H1 (cell line): Measurements from ENCODE around the gene ZMIZ1. TPM values are rescaled to one million over a fixed set of nuclear protein-coding genes. Genes with fewer than 3 reads are reported as not detected.

Experiments used
- CTCF ChIA-PET: fragments of 300-600 bp; sonication (Branson Sonifier 250); formaldehyde crosslinking; loops from one replicate; lab custom pipeline; 2021; ENCODE audit not compliant: partially characterized antibody; lab: Charles Lee
- POLR2A ChIA-PET: fragments of 300-600 bp; sonication (Branson Sonifier 250); formaldehyde crosslinking; loops from one replicate; lab custom pipeline; 2021; ENCODE audit warnings: inconsistent platforms; ENCODE audit not compliant: partially characterized antibody; lab: Charles Lee
- DNase-seq, 2 experiments: peaks; one replicate each; pipeline versions ENCODE4 v3.0.0 to v3.0.0-alpha.2; 2010 to 2022; ENCODE audit warnings: low spot score in 2 of 2, low read depth in 1 of 2, mixed read lengths in 1 of 2
- FAIRE-seq: peaks from 2 replicates; lab custom pipeline; 2011; peaks lifted over from hg19 to GRCh38; lab: Jason Lieb, UNC
- H2AFZ ChIP-seq: 2 replicates; pipeline ENCODE4 v1.8.1; 2012; ENCODE audit warnings: low read length, inconsistent platforms
- H2AK5ac ChIP-seq: 2 replicates; pipeline ENCODE4 v1.6.1; 2013; ENCODE audit warnings: low read depth, low read length
- H2BK120ac ChIP-seq: replicated peaks from 2 replicates; pipeline ENCODE3; 2013; ENCODE audit warnings: low read depth, low read length, inconsistent platforms
- H2BK12ac ChIP-seq: 2 replicates; pipeline ENCODE4 v1.6.1; 2013; ENCODE audit warnings: low read depth, low read length
- H2BK15ac ChIP-seq: 2 replicates; pipeline ENCODE4 v1.6.1; 2013; ENCODE audit warnings: low read length
- H2BK20ac ChIP-seq: 2 replicates; pipeline ENCODE4 v1.6.1; 2013; ENCODE audit warnings: low read length
- H2BK5ac ChIP-seq: 2 replicates; pipeline ENCODE4 v1.6.1; 2013; ENCODE audit warnings: low read depth, low read length
- H3K14ac ChIP-seq: 2 replicates; pipeline ENCODE4 v1.6.1; 2013; ENCODE audit warnings: inconsistent platforms; ENCODE audit not compliant: insufficient read length
- H3K18ac ChIP-seq: 2 replicates; pipeline ENCODE4 v1.6.1; 2013; ENCODE audit warnings: low read length; ENCODE audit errors: extremely low read depth
- H3K23ac ChIP-seq: 2 replicates; pipeline ENCODE4 v1.6.1; 2013; ENCODE audit warnings: inconsistent platforms; ENCODE audit not compliant: insufficient read length
- H3K23me2 ChIP-seq: 2 replicates; pipeline ENCODE4 v1.6.1; 2013; ENCODE audit warnings: low read depth, low read length
- H3K27ac ChIP-seq: 2 replicates; pipeline ENCODE4 v1.6.1; 2011; ENCODE audit warnings: low read depth, low read length, inconsistent platforms
- H3K27me3 ChIP-seq, 4 experiments: replicated peaks in 1 of 4; 1 replicate in 1 of 4; 2 replicates in 3 of 4; pipeline versions ENCODE4 v1.6.1 to v1.8.1; 2011 to 2013; ENCODE audit warnings: low read length in 3 of 4, mild to moderate bottlenecking in 3 of 4, inconsistent platforms in 2 of 4, mixed read lengths in 2 of 4, moderate library complexity in 1 of 4; ENCODE audit not compliant: control insufficient read depth in 3 of 4, insufficient read depth in 3 of 4; ENCODE audit errors: extremely low read depth in 1 of 4
- H3K36me3 ChIP-seq, 4 experiments: 2 replicates each; pipeline versions ENCODE4 v1.6.1 to v1.8.1; 2011 to 2013; ENCODE audit warnings: mild to moderate bottlenecking in 4 of 4, low read length in 3 of 4, moderate library complexity in 2 of 4, control low read depth in 1 of 4, inconsistent platforms in 1 of 4; ENCODE audit not compliant: insufficient read depth in 4 of 4, control insufficient read depth in 2 of 4
- H3K4ac ChIP-seq: replicated peaks from 2 replicates; pipeline ENCODE3; 2013; ENCODE audit warnings: low read length, low read depth, mixed read lengths, inconsistent platforms; ENCODE audit not compliant: insufficient read length
- H3K4me1 ChIP-seq, 4 experiments: replicated peaks in 1 of 4; 1 replicate in 1 of 4; 2 replicates in 3 of 4; pipeline versions ENCODE4 v1.6.1 to v1.8.1; 2011 to 2013; ENCODE audit warnings: low read length in 3 of 4, inconsistent platforms in 2 of 4, mixed read lengths in 1 of 4; ENCODE audit not compliant: insufficient read depth in 4 of 4, control insufficient read depth in 3 of 4
- H3K4me2 ChIP-seq, 2 experiments: 2 replicates each; pipeline versions ENCODE4 v1.6.1 to v1.8.1; 2011 to 2013; ENCODE audit warnings: low read depth in 2 of 2, low read length in 2 of 2, control low read depth in 1 of 2, inconsistent platforms in 1 of 2, mild to moderate bottlenecking in 1 of 2; ENCODE audit not compliant: insufficient read depth in 1 of 2
- H3K4me3 ChIP-seq, 4 experiments: fragments of 200-600, 300-600 bp in 1 of 4; sonication (generic), shearing (Covaris generic), sonication (Bioruptor Twin) in 1 of 4; 2 replicates each; pipeline versions ENCODE4 v1.5.1 to v1.8.1; 2011 to 2016; ENCODE audit warnings: low read length in 4 of 4, low read depth in 3 of 4, control low read depth in 2 of 4, inconsistent platforms in 2 of 4, mild to moderate bottlenecking in 2 of 4, mixed read lengths in 1 of 4, moderate library complexity in 1 of 4; ENCODE audit not compliant: insufficient read depth in 2 of 4; ENCODE audit errors: extremely low read depth in 1 of 4
- H3K56ac ChIP-seq: replicated peaks from 2 replicates; pipeline ENCODE3; 2013; ENCODE audit warnings: low read depth, mild to moderate bottlenecking, mixed read lengths, low read length, inconsistent platforms; ENCODE audit not compliant: insufficient read length
- H3K79me1 ChIP-seq: 2 replicates; pipeline ENCODE4 v1.6.1; 2013; ENCODE audit warnings: low read depth, low read length, control low read depth
- H3K79me2 ChIP-seq, 2 experiments: 2 replicates each; pipeline versions ENCODE4 v1.6.1 to v1.8.1; 2012 to 2013; ENCODE audit warnings: low read length in 2 of 2, mild to moderate bottlenecking in 2 of 2, inconsistent platforms in 1 of 2; ENCODE audit not compliant: insufficient read depth in 2 of 2, control insufficient read depth in 1 of 2
- H3K9ac ChIP-seq, 4 experiments: replicated peaks in 1 of 4; 1 replicate in 1 of 4; 2 replicates in 3 of 4; pipeline versions ENCODE4 v1.6.1 to v1.8.1; 2011 to 2013; ENCODE audit warnings: low read depth in 3 of 4, low read length in 3 of 4, control low read depth in 2 of 4, mild to moderate bottlenecking in 2 of 4, moderate library complexity in 2 of 4, inconsistent platforms in 1 of 4; ENCODE audit errors: extremely low read depth in 1 of 4
- H3K9me3 ChIP-seq, 2 experiments: 2 replicates each; pipeline versions ENCODE4 v1.6.1 to v1.8.1; 2012 to 2013; ENCODE audit warnings: mild to moderate bottlenecking in 2 of 2, moderate library complexity in 2 of 2, control low read depth in 1 of 2, inconsistent platforms in 1 of 2, low read depth in 1 of 2, low read length in 1 of 2, mixed read lengths in 1 of 2; ENCODE audit not compliant: insufficient read depth in 2 of 2
- H4K20me1 ChIP-seq, 2 experiments: replicated peaks in 1 of 2; 2 replicates each; pipeline versions ENCODE3 to v1.8.1; 2011 to 2013; ENCODE audit warnings: inconsistent platforms in 2 of 2, low read length in 2 of 2, mild to moderate bottlenecking in 1 of 2; ENCODE audit not compliant: insufficient read depth in 2 of 2, control insufficient read depth in 1 of 2
- H4K5ac ChIP-seq: 2 replicates; pipeline ENCODE4 v1.6.1; 2013; ENCODE audit warnings: low read length, low read depth, mixed read lengths, inconsistent platforms; ENCODE audit not compliant: insufficient read length
- H4K8ac ChIP-seq: 2 replicates; pipeline ENCODE4 v1.8.0; 2013; ENCODE audit warnings: mild to moderate bottlenecking, moderate library complexity, low read length, inconsistent platforms; ENCODE audit not compliant: insufficient read depth; ENCODE audit errors: extremely low read depth
- H4K91ac ChIP-seq: replicated peaks from 2 replicates; pipeline ENCODE3; 2013; ENCODE audit warnings: low read length, mixed read lengths, inconsistent platforms; ENCODE audit not compliant: insufficient read length
- CBX5 ChIP-seq: fragments of 300-800, 300-1000 bp; sonication (generic); IDR thresholded peaks from 2 replicates; pipeline ENCODE4 v1.7.1; 2016; ENCODE audit warnings: antibody characterized with exemption, low read length, low read depth
- HDAC6 ChIP-seq: IDR thresholded peaks from one replicate; pipeline ENCODE4 v1.7.1; 2012; ENCODE audit warnings: low read depth, mild to moderate bottlenecking, inconsistent platforms, low read length, moderate library complexity
- NANOG ChIP-seq: IDR thresholded peaks from 2 replicates; pipeline ENCODE4 v1.6.1; 2011; ENCODE audit warnings: low read length, low read depth, mild to moderate bottlenecking, inconsistent platforms; ENCODE audit not compliant: insufficient read depth, poor library complexity, severe bottlenecking
- SIRT6 ChIP-seq: IDR thresholded peaks from one replicate; pipeline ENCODE4 v1.7.1; 2012; ENCODE audit warnings: low read length, inconsistent platforms
- SP2 ChIP-seq: IDR thresholded peaks from 2 replicates; pipeline ENCODE4 v1.6.1; 2012; ENCODE audit warnings: mild to moderate bottlenecking, low read length, inconsistent platforms
- SRF ChIP-seq: IDR thresholded peaks from 2 replicates; pipeline ENCODE4 v1.6.1; 2011; ENCODE audit warnings: mild to moderate bottlenecking, low read depth, low read length, moderate library complexity
- TAF7 ChIP-seq: optimal IDR thresholded peaks from 2 replicates; pipeline ENCODE3; 2011; ENCODE audit warnings: low read depth, mild to moderate bottlenecking, inconsistent platforms, low read length, moderate library complexity, borderline replicate concordance
- WGBS, 2 experiments: shearing (Covaris generic) in 1 of 2; methylation state at CpG; one replicate each; pipeline versions ENCODE4 v1.1.6 to v1.1.7; 2013 to 2015; ENCODE audit warnings: low lambda C conversion rate in 2 of 2, mixed read lengths in 2 of 2, inconsistent platforms in 1 of 2, low coverage in 1 of 2, missing lambda C conversion rate in 1 of 2; ENCODE audit not compliant: insufficient replicate concordance in 2 of 2, insufficient coverage in 1 of 2, insufficient read length in 1 of 2; ENCODE audit errors: extremely low coverage in 1 of 2, missing lambda C conversion rate in 1 of 2; 5-methylcytosine and 5-hydroxymethylcytosine counted together
- polyA plus RNA-seq, 7 experiments: library from polyadenylated mRNA; depleted of rRNA in 3 of 7; stranded (reverse) in 5 of 7; unstranded in 2 of 7; fragments of >200 nt in 5 of 7; fragments of 200-250 nt in 2 of 7; gene quantifications; 1 replicate in 5 of 7; 2 replicates in 1 of 7; 4 replicates in 1 of 7; pipeline versions ENCODE4 v1.2.1 to v1.2.3, GENCODE V29; 2011 to 2013; ENCODE audit warnings: missing spikeins in 2 of 7, mixed read lengths in 2 of 7
- total RNA-seq: library from RNA; stranded (reverse); fragmentation: NEBNext Ultra II Directional; extraction: Animal tissue kit (Norgen Biotek cat#: 25700); gene quantifications from 2 replicates; pipeline ENCODE4 v1.2.1, GENCODE V29; 2021
- TF ChIP-seq, protein P1 (sequence below): IDR thresholded peaks from 2 replicates; pipeline ENCODE4 v1.6.1; 2012; ENCODE audit warnings: low read length, inconsistent platforms
- TF ChIP-seq, protein P2 (sequence below): IDR thresholded peaks from 2 replicates; pipeline ENCODE4 v1.6.1; 2012; ENCODE audit warnings: inconsistent platforms
- TF ChIP-seq, protein P3 (sequence below): IDR thresholded peaks from 2 replicates; pipeline ENCODE4 v1.6.1; 2012; ENCODE audit warnings: inconsistent platforms

ZMIZ1 gene
- total and polyA plus RNA-seq, 2 of the 8 experiments (the other 6 are each of a cell fraction or from before 2014, with no cell fraction given): 8.1 to 28.0 TPM

DNA sequence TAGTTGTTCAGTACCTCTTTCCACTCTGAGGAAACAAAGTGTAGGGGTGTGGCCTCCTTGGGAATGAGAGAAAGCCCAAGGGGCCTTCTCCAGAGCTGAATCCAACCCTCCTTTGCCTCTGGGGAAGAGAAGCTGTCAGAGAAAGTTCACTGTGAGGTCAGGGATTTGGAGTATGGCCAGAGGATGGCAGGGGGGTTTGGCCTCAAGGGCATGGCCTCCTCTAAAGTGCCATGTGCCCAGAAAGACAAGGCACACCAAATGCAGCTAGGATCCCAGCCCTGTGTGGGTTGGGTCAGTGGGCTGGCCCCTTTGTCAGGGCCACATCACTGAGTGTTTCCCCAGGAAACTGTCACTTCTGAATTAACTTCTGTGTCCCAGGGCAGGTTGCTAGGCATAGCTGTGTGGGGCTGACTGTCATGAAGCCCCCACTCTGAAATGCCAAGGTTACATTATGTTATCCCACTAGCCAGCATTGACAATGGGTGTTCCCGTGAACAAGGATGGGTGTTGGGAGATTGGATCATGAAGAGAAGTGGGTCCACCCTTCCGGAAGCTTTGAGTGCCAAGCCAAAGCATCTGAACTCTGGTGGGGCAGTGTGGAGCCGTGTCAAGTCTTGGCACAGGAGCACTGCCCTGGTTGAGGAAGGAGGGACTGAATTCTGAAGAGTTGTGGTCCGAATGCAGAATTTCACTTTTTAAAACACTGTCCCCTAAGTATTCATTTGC is 123.3 kb downstream of the ZMIZ1 start:
- CTCF ChIA-PET: interaction anchor here (0.9 to 14.8 kb wide), 6 partner anchors 22 to 365 kb away, joined by 3 to 396 read pairs (median 4); no protein-coding TSS in a partner anchor
- no peaks in the 10 kb centered on the region; a peak in 1 of 4 replicates for H3K79me2 ChIP-seq
- TF ChIP-seq SRF (no peak), HDAC6 (no peak), NANOG (no peak), SIRT6 (no peak), TAF7 (no peak), SP2 (no peak), CBX5 (no peak)
- TF ChIP-seq, protein P1, sequence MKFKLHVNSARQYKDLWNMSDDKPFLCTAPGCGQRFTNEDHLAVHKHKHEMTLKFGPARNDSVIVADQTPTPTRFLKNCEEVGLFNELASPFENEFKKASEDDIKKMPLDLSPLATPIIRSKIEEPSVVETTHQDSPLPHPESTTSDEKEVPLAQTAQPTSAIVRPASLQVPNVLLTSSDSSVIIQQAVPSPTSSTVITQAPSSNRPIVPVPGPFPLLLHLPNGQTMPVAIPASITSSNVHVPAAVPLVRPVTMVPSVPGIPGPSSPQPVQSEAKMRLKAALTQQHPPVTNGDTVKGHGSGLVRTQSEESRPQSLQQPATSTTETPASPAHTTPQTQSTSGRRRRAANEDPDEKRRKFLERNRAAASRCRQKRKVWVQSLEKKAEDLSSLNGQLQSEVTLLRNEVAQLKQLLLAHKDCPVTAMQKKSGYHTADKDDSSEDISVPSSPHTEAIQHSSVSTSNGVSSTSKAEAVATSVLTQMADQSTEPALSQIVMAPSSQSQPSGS: no peak
- TF ChIP-seq, protein P2, sequence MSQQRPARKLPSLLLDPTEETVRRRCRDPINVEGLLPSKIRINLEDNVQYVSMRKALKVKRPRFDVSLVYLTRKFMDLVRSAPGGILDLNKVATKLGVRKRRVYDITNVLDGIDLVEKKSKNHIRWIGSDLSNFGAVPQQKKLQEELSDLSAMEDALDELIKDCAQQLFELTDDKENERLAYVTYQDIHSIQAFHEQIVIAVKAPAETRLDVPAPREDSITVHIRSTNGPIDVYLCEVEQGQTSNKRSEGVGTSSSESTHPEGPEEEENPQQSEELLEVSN: no peak
- TF ChIP-seq, protein P3, sequence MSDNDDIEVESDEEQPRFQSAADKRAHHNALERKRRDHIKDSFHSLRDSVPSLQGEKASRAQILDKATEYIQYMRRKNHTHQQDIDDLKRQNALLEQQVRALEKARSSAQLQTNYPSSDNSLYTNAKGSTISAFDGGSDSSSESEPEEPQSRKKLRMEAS: no peak

More for the DNA sequence above, 123.3 kb downstream of the ZMIZ1 start:
- H2BK120ac ChIP-seq: no peak overlapping the region
- no peak for FAIRE-seq
- no peak for DNase-seq
- H3K79me1 ChIP-seq: peaks cover 3% of the 10 kb centered on the region; the same call in 1 of the 2 replicates
- H3K4me1 ChIP-seq: peaks cover 0 to 18% (median 8%) of the 10 kb centered on the region in 4 experiments; a peak in 6 of 7 replicates
- H3K27me3 ChIP-seq: no peaks in the 10 kb centered on the region
- no peak overlapping the region for H4K91ac ChIP-seq
- POLR2A ChIA-PET: no interaction called here
- no peak overlapping the region for H3K23ac ChIP-seq
- H4K8ac ChIP-seq: no peak overlapping the region
- no peak overlapping the region for H2BK15ac ChIP-seq
- no peaks in the 10 kb centered on the region; a peak in 1 of 8 replicates for H3K36me3 ChIP-seq
- no peak overlapping the region for H2AFZ ChIP-seq
- H3K56ac ChIP-seq: no peak overlapping the region
- no peak overlapping the region for H3K18ac ChIP-seq
- no peak overlapping the region for H2BK5ac ChIP-seq
- H3K4me3 ChIP-seq: no peak overlapping the region
- H3K27ac ChIP-seq: no peak overlapping the region
- no peak overlapping the region for H2BK12ac ChIP-seq
- peaks cover 0 to 12% of the 10 kb centered on the region in 2 experiments for H4K20me1 ChIP-seq
- no peak overlapping the region for H3K4me2 ChIP-seq
- no peak overlapping the region for H2BK20ac ChIP-seq
- no peak overlapping the region for H3K9ac ChIP-seq
- H3K14ac ChIP-seq: no peak overlapping the region
- no peak overlapping the region for H2AK5ac ChIP-seq
- H3K9me3 ChIP-seq: no peaks in the 10 kb centered on the region
- 86% methylated on average over 4 of the region's 4 CpGs; no CpG with 5 or more reads in 1 of the 2 experiments for WGBS, 2 experiments
- H3K4ac ChIP-seq: no peak overlapping the region
- no peak overlapping the region for H4K5ac ChIP-seq
- no peaks in the 10 kb centered on the region for H3K23me2 ChIP-seq
